Activated CD4-positive, alpha-beta memory T cell treated with anti-CD3 and anti-CD28 coated beads for 36 hours (primary cell): ENCODE results near the gene STK38. TPM values are rescaled to one million over a fixed set of nuclear protein-coding genes. Genes with fewer than 3 reads are reported as not detected.

ENCODE experiments used
- CTCF ChIA-PET: fragments of 350-600 bp; sonication (Branson Sonifier 250); formaldehyde crosslinking; loops from one replicate; lab custom pipeline; 2021; ENCODE audit warnings: antibody characterized with exemption, inconsistent platforms; lab: Charles Lee
- POLR2A ChIA-PET: fragments of 350-600 bp; sonication (Branson Sonifier 250); formaldehyde crosslinking; loops from one replicate; lab custom pipeline; 2021; ENCODE audit warnings: antibody characterized with exemption; lab: Charles Lee
- DNase-seq: peaks from one replicate; pipeline ENCODE4 v3.0.0-alpha.2; 2020
- H3K27ac Mint-ChIP-seq: one replicate; pipeline ENCODE4 v1.8.0; 2021; ENCODE audit warnings: mixed read lengths
- H3K27me3 Mint-ChIP-seq: one replicate; pipeline ENCODE4 v1.8.0; 2021; ENCODE audit warnings: mixed read lengths
- H3K36me3 Mint-ChIP-seq: one replicate; pipeline ENCODE4 v1.8.0; 2021; ENCODE audit warnings: mixed read lengths
- H3K4me1 Mint-ChIP-seq: one replicate; pipeline ENCODE4 v1.8.0; 2021; ENCODE audit warnings: low read depth, mixed read lengths
- H3K4me3 Mint-ChIP-seq: one replicate; pipeline ENCODE4 v1.8.0; 2021; ENCODE audit warnings: mild to moderate bottlenecking, mixed read lengths
- H3K9me3 Mint-ChIP-seq: one replicate; pipeline ENCODE4 v1.8.0; 2021; ENCODE audit warnings: mixed read lengths
- intact Hi-C: fragments of 100-400 bp; cut with micrococcal nuclease; formaldehyde crosslinking; loops from one replicate; pipeline ENCODE4 v1.15.1; 2023
- total RNA-seq, 2 experiments: library from RNA; stranded (reverse); gene quantifications; one replicate each; pipeline ENCODE4 v1.2.3, GENCODE V29; 2021

STK38 gene
- total RNA-seq, 2 experiments from 2014 or later, result 25.8 to 27.5 TPM

DNA sequence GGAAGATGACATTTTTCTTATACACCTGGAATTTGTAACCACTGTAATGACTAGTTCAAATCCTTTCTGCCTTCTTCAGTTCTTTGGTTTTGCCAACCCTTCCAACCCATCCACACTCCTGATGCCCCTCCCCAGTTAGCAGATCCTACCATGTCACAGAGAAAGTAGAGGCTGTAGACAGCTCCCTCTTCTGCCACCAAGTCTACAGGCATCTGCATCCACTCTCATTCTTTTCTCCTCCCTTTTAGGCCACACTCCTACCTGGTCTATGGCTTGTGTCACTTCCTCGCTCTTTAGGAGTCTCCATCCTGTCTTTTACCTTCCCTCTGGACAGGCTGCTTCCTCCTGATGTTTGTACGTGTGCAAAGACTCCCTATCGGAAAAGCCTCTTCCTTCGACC is 13.5 kb upstream of the STK38 start:
- Mint-ChIP-seq H3K36me3 (no peaks in the 10 kb centered on the region), H3K4me3 (no peak overlapping the region), H3K27ac (no peak overlapping the region), H3K9me3 (no peaks in the 10 kb centered on the region), H3K4me1 (no peaks in the 10 kb centered on the region), H3K27me3 (no peaks in the 10 kb centered on the region)
- DNase-seq, result no peak
- intact Hi-C loops, result no loop called here
- ChIA-PET POLR2A (no interaction called here), CTCF (no interaction called here)

- Mint-ChIP-seq H3K36me3 (no peaks in the 10 kb centered on the region), H3K27me3 (no peaks in the 10 kb centered on the region), H3K4me3 (no peak overlapping the region), H3K4me1 (no peaks in the 10 kb centered on the region), H3K27ac (no peak overlapping the region), H3K9me3 (no peaks in the 10 kb centered on the region)
- CTCF ChIA-PET, result no interaction called here
- intact Hi-C loops, result no loop called here
- DNase-seq, result no peak
- POLR2A ChIA-PET, result no interaction called here
These were observed 11.9 kb upstream of the STK38 start for GRCh38 chr6:36559011-36559793.

GRCh38 chr6:36556281-36556680 is 9.0 kb upstream of the STK38 start:
- Mint-ChIP-seq H3K9me3 (no peaks in the 10 kb centered on the region), H3K36me3 (no peaks in the 10 kb centered on the region), H3K27me3 (no peaks in the 10 kb centered on the region), H3K4me1 (no peaks in the 10 kb centered on the region), H3K27ac (no peak overlapping the region), H3K4me3 (no peak overlapping the region)
- ChIA-PET POLR2A (no interaction called here), CTCF (interaction anchor here (0.6 kb wide), 1 partner anchor 431 kb away, joined by 4 read pairs; no protein-coding TSS in a partner anchor)
- no peak for DNase-seq
- intact Hi-C loops, result no loop called here

DNA sequence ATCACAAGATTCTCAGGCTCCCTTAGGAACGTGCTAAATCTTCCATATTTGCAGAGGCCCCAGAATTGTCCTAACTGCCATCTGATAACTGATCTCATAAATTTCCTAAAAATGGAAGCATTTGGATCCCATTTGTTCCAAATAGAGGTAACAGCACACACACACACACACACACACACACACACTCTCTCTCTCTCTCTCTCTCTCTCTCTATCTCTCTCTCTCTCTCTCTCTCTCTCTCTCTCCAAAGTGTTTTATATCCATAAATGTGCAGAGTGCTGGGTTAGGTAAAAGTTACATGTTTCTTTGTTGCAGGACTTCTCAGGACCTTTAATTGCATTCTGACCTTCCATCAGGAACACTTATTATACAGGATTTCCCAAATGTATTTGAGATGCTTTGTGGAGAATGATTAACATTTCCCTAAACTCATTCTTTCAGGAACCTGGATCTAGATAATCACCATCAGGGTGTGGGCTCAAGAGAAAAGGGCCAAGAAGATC is 8.5 kb upstream of the STK38 start:
- Mint-ChIP-seq H3K27ac (no peak overlapping the region), H3K4me3 (no peak overlapping the region), H3K4me1 (no peaks in the 10 kb centered on the region), H3K27me3 (no peaks in the 10 kb centered on the region), H3K9me3 (no peaks in the 10 kb centered on the region), H3K36me3 (no peaks in the 10 kb centered on the region)
- POLR2A ChIA-PET, result interaction anchor here (0.6 to 0.7 kb wide), 2 partner anchors 10 to 13 kb away, joined by 3 read pairs; no protein-coding TSS in a partner anchor
- intact Hi-C loops, result no loop called here
- DNase-seq, result no peak
- CTCF ChIA-PET, result no interaction called here

DNA sequence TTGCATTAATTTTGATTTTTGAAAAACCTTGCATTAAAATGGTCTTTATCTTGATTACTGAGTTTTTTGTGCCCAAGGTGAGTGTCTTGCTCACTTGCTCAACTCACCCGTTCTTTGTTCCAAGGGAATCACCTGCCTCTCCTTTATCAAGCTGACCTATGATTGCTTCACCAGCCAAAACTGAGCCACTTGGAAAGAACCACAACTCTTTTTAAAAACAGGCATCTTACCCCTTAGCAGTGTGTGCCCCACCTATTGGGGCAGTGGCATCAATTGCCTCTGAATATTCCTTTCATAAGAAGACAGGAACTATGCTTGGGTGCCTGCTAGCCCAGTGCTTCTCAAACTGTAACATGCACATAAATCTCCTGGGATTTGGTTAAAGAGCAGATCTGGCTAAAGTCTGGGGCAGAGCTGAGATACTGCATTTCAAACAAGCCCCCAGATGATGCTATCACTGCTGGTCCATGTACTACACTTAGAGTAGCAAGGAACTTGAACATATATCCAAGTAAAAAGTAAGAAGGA is 3.3 kb upstream of the STK38 start:
- CTCF ChIA-PET, result no interaction called here

DNA sequence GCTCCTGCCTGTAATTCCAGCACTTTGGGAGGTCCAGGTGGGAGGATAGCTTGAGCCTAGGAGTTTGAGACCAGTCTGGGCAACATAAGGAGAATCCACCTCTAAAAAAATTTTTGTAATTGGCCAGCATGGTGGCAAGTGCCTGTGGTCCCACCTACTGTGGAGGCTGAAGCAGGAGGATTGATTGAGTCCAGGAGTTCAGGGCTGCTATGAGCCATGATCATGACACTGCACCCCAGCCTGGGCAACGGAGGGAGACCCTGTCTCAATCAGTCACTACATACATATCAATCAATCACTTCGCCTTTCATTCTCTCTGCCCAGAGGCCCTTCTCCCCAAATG is 1.1 kb upstream of the STK38 start:
- peak; percentile 30 for DNase-seq
- POLR2A ChIA-PET, result interaction anchor here (0.7 to 0.8 kb wide), 2 partner anchors 27 to 57 kb away, joined by 3 to 4 read pairs; no protein-coding TSS in a partner anchor
- Mint-ChIP-seq H3K27ac (peak overlapping the region; percentile 97), H3K9me3 (no peaks in the 10 kb centered on the region), H3K27me3 (no peaks in the 10 kb centered on the region), H3K4me1 (peaks cover 37% of the 10 kb centered on the region), H3K4me3 (peak overlapping the region; percentile 35), H3K36me3 (peaks cover 12% of the 10 kb centered on the region)
- intact Hi-C loops, result loop anchor here (5.0 kb wide), 1 partner anchor 134 kb away; no protein-coding TSS in a partner anchor
- CTCF ChIA-PET, result no interaction called here

More for the DNA sequence above, 3.3 kb upstream of the STK38 start:
- Mint-ChIP-seq H3K27ac (no peak overlapping the region), H3K4me3 (no peak overlapping the region), H3K27me3 (no peaks in the 10 kb centered on the region), H3K4me1 (peaks cover 19% of the 10 kb centered on the region), H3K36me3 (peaks cover 6% of the 10 kb centered on the region), H3K9me3 (no peaks in the 10 kb centered on the region)
- DNase-seq, result no peak
- POLR2A ChIA-PET, result no interaction called here
- intact Hi-C loops, result no loop called here

DNA sequence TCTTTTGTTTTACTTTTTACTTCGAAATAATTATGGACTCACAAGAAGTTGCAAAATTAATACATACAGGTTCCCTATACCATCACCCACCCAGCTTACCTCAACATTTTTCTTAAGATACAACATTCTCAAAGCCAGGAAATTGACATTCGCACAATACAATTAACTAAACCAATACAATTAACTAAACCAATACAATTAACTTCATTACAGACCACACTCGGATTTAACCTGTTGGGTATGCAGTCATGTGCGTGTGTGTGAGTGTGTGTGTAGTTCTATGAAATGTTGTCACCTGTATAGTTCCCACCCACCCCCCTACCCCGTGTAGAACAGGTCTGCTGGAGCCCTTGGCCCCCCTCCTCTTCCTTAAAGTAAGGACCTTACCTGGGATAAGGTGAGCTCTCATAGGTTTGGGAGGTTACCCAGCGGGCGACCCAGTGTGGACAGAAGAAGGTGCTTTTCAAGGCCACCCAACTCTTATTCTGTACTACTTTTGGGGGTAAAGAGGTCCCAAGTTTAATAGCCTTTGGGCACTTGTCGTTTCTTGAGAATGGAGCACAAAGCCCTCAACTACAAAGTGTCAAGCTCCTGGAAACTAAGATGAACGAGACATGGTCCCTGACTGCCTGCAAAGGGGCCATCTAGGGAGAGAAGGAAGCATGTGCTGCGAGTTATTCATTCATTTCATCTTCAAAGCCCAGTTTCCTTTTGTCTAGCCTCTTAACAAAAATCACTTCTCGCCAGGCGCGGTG is 544 bp upstream of the STK38 start:
- Mint-ChIP-seq H3K27ac (peak overlapping the region; percentile 97), H3K4me1 (peaks cover 41% of the 10 kb centered on the region), H3K36me3 (peaks cover 15% of the 10 kb centered on the region), H3K4me3 (peak overlapping the region; percentile 96), H3K9me3 (no peaks in the 10 kb centered on the region), H3K27me3 (no peaks in the 10 kb centered on the region)
- peak; percentile 18 for DNase-seq
- intact Hi-C loops, result loop anchor here (1.0 to 5.0 kb wide), 4 partner anchors 46 to 134 kb away; partner anchors contain the start of gene SRSF3
- ChIA-PET CTCF (no interaction called here), POLR2A (interaction anchor here (0.7 to 0.8 kb wide), 2 partner anchors 26 to 50 kb away, joined by 3 to 4 read pairs; no protein-coding TSS in a partner anchor)

DNA sequence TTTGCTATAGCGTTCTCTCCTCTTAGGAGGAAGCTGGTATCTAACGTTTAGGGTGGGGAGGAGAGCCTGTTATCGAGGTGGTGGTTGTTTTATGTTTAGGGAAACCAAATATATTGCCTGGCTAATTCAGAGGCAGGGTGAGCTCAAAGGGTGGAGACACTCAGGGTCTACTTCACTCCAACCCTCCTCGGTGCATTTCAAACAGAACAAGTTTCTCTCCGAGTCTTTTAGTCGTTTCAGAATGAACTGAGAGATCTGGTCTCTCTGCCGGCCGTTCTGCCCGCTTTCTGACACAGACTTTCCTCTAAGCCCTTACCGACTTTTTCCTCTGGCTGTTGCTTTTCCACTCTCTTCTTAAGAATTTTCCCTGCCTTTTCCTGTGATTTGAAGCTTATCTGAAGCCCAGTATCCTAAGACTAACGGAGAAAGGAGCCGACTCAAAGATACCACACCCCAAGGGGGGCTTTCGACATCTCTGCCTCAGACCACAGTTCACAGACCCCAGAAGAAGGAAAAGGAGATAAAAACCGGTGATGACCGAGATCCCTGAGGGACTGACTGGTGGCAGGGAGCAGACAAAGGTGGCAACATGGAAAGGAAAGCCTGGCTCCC is 865 bp downstream of the STK38 start:
- POLR2A ChIA-PET, result interaction anchor here (0.5 to 2.5 kb wide), 7 partner anchors 9 to 55 kb away, joined by 3 to 22 read pairs (median 4); no protein-coding TSS in a partner anchor
- CTCF ChIA-PET, result no interaction called here
- H3K36me3 Mint-ChIP-seq, result peaks cover 19% of the 10 kb centered on the region
- H3K4me3 Mint-ChIP-seq, result peak overlapping the region; percentile 96
- intact Hi-C loops, result loop anchor here (2.0 to 5.0 kb wide), 2 partner anchors 124 to 136 kb away; no protein-coding TSS in a partner anchor
- H3K27me3 Mint-ChIP-seq, result no peaks in the 10 kb centered on the region
- H3K4me1 Mint-ChIP-seq, result peaks cover 44% of the 10 kb centered on the region
- peak overlapping the region; percentile 97 for H3K27ac Mint-ChIP-seq
- H3K9me3 Mint-ChIP-seq, result no peaks in the 10 kb centered on the region
- peak; percentile 53 for DNase-seq

GRCh38 chr6:36545767-36546307 is 1.4 kb downstream of the STK38 start:
- intact Hi-C loops, result loop anchor here (2.0 to 5.0 kb wide), 2 partner anchors 123 to 136 kb away; no protein-coding TSS in a partner anchor
- ChIA-PET POLR2A (interaction anchor here (0.5 to 2.5 kb wide), 7 partner anchors 10 to 56 kb away, joined by 3 to 22 read pairs (median 4); no protein-coding TSS in a partner anchor), CTCF (no interaction called here)
- peak overlapping the region; percentile 96 for H3K4me3 Mint-ChIP-seq
- H3K9me3 Mint-ChIP-seq, result no peaks in the 10 kb centered on the region
- DNase-seq, result no peak
- peaks cover 21% of the 10 kb centered on the region for H3K36me3 Mint-ChIP-seq
- H3K4me1 Mint-ChIP-seq, result peaks cover 47% of the 10 kb centered on the region
- H3K27ac Mint-ChIP-seq, result peak overlapping the region; percentile 97
- no peaks in the 10 kb centered on the region for H3K27me3 Mint-ChIP-seq

- peaks cover 30% of the 10 kb centered on the region for H3K36me3 Mint-ChIP-seq
- intact Hi-C loops, result no loop called here
- no peaks in the 10 kb centered on the region for H3K27me3 Mint-ChIP-seq
- peak overlapping the region; percentile 71 for H3K4me3 Mint-ChIP-seq
- no peaks in the 10 kb centered on the region for H3K9me3 Mint-ChIP-seq
- H3K27ac Mint-ChIP-seq, result peak overlapping the region; percentile 83
- DNase-seq, result peak; percentile 63
- CTCF ChIA-PET, result interaction anchor here (0.5 to 1.7 kb wide), 3 partner anchors 57 to 121 kb away, joined by 3 to 7 read pairs (median 4); no protein-coding TSS in a partner anchor
- POLR2A ChIA-PET, result interaction anchor here (0.8 to 2.0 kb wide), 3 partner anchors 11 to 58 kb away, joined by 3 to 7 read pairs (median 3); no protein-coding TSS in a partner anchor
- H3K4me1 Mint-ChIP-seq, result peaks cover 60% of the 10 kb centered on the region
These were observed 3.1 kb downstream of the STK38 start for GRCh38 chr6:36544228-36544627.

- Mint-ChIP-seq H3K9me3 (no peaks in the 10 kb centered on the region), H3K27me3 (no peaks in the 10 kb centered on the region), H3K4me1 (peaks cover 50% of the 10 kb centered on the region), H3K4me3 (no peak overlapping the region), H3K27ac (peak overlapping the region; percentile 57), H3K36me3 (peaks cover 37% of the 10 kb centered on the region)
- DNase-seq, result no peak
- intact Hi-C loops, result no loop called here
- CTCF ChIA-PET, result interaction anchor here (0.6 kb wide), 1 partner anchor 193 kb away, joined by 4 read pairs; no protein-coding TSS in a partner anchor
- POLR2A ChIA-PET, result no interaction called here
These were observed 5.2 kb downstream of the STK38 start for GRCh38 chr6:36542041-36542440.
